GM12865 (cell line): Measurements from ENCODE around the gene GNG4.
A peak's percentile ranks its signal among the peaks of the same experiment; 100 is the strongest.
"Not testable (repeated sequence)": the region's sequence is repeated elsewhere in the genome, so short reads cannot be mapped to it uniquely, and the experiment has no call there.

ENCODE experiments used
- DNase-seq: peaks from one replicate; pipeline ENCODE4 v3.0.0; 2010; ENCODE audit warnings: low read depth
- H3K4me3 ChIP-seq: 2 replicates; pipeline ENCODE4 v1.5.1; 2011; ENCODE audit warnings: mild to moderate bottlenecking, low read depth, low read length, control low read depth
- TF ChIP-seq, protein P1 (sequence below): IDR thresholded peaks from 2 replicates; pipeline ENCODE4 v1.5.1; 2011; ENCODE audit warnings: low read length, control low read depth, low read depth, inconsistent platforms; ENCODE audit not compliant: insufficient read depth; ENCODE audit errors: missing control alignments

Gene GNG4

DNA sequence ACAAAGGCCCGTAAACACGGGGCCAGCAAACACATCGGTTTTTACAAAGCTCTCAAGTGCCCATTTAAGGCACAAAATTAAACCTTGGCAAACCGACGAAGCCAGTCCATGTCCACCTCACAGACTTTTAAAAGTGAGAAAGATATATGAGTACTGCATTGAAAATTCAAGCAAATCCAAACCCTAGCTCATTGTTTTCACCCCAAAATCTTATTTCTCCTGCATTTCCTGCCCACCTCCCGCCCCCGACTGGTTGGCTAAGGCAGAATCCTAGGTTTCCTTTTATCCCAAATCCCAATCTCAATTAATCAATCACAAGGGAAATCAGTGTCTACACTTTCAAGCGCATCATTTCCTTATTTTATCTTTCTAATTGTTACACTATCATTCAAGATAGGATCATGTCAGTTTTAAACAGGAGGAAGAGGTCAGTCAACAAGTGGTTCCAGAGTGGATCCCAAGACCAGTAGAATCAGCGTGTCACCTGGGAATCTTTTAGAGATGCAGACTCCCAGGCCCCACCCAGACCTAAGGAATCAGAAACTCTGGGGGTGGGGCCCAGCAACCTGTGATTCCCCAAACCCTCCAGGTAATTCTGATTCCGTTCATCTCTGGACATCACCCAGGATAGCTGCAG lies 1.7 kb upstream of the GNG4 start:
- H3K4me3 ChIP-seq = no peak overlapping the region
- TF ChIP-seq, protein P1, sequence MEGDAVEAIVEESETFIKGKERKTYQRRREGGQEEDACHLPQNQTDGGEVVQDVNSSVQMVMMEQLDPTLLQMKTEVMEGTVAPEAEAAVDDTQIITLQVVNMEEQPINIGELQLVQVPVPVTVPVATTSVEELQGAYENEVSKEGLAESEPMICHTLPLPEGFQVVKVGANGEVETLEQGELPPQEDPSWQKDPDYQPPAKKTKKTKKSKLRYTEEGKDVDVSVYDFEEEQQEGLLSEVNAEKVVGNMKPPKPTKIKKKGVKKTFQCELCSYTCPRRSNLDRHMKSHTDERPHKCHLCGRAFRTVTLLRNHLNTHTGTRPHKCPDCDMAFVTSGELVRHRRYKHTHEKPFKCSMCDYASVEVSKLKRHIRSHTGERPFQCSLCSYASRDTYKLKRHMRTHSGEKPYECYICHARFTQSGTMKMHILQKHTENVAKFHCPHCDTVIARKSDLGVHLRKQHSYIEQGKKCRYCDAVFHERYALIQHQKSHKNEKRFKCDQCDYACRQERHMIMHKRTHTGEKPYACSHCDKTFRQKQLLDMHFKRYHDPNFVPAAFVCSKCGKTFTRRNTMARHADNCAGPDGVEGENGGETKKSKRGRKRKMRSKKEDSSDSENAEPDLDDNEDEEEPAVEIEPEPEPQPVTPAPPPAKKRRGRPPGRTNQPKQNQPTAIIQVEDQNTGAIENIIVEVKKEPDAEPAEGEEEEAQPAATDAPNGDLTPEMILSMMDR = no peak
- no peak for DNase-seq

DNA sequence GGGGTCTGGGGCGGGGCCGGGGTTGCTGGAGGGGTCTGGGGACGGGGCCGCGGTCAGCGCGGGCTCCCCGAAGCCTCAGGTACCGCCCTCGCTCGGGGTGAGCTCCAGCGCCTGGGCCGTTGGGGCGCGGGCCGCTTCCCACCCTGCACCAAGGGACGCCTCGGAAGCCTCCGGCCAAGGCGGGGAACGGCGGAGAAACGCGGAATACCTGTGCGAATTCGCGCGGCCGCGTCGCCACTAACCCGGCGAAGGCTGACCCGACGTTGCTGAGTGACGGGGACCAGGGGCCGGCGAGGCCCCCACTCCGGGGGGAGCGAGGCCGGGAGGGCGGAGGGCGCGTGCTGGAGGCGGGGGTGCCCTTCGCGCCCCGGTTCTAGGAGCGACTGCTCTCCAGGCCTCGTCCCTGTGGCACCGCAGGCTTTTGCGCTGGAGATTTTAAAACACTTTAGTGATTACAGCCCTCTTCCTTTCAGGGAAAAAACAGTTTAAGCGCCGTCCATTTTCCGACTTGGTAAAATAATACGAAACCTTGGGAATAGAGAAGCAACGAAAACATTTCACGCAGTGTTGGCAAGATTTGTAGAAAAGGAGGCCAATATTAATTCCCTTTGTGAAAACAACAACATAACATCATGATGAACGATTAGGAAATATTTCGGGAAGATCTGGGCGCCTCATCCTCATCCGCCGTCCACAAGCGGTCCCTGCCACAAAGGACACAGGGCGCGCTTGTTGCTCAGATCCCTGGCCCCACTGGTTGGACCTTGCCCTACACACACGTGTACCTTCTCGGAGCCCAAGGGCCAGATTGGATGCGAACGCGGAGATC lies 971 bp upstream of the GNG4 start:
- no peak overlapping the region; the same call in 1 of the 2 replicates for H3K4me3 ChIP-seq
- DNase-seq = no peak

DNA sequence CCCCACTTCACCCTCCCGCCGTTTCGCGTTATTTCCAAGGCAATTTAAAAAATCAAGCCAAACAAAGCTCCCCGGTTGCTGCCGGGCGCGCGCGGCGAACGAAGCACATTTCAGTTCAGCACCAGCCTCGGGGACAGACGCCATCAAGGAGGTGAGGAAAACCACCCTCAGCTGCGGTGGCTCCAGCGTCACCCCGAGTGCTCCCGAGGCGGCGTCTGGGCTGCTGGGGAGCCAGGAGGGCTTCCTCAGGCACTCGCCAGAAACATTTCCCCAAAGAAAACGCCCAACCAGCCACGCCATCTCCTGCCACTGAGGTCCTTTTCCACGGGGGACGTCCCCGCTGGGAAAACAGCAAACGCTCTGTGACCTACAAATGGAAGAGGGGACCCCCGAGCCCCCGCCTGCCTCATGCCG lies 623 bp downstream of the GNG4 start:
- peak overlapping the region; percentile 38 for H3K4me3 ChIP-seq
- peak; percentile 26 for DNase-seq

More for the DNA sequence above, 971 bp upstream of the GNG4 start:
- TF ChIP-seq, protein P1 = no peak

DNA sequence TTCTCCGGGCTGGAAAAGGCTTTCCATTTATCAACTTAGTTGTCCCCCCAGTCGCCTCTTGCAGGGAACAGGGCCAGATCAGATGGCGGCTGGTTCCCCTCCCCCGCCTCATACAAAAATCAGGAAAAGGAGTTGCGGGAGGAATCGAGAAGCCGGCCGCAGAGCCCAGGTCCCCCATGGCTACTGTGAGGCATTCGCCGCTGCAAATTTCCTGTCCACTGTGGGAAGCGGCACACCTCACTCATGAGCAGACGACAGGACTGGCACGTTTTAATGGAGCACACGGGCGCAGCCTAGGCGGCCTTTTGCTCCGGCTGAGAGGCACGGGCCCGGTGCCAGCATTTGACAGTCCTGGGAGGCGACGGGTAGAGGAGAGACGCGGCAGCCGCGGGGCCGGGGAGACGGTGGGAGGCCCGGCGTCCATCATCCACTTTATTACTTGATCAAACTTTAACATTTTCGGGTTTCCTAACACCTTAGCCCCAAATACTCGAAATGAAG lies 1.1 kb downstream of the GNG4 start:
- TF ChIP-seq, protein P1 = no peak
- DNase-seq = no peak
- H3K4me3 ChIP-seq = no peak overlapping the region

More for the DNA sequence above, 623 bp downstream of the GNG4 start:
- TF ChIP-seq, protein P1 = no peak

DNA sequence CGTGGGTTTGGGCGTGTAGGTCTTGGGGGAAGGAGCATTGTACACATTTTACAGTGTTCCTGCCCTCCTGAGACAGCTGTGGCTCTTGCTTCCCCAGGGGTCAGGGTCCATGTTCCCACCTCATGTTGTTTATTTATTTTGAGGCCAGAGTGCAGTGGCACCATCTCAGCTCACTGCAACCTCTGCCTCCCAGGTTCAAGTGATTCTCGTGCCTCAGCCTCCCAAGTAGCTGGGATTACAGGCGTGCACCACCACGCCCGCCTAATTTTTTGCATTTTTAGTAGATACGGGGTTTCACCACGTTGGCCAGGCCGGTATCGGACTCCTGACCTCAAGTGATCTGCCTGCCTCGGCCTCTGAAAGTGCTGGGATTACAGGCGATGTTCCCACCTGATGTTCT lies 2.0 kb downstream of the GNG4 start:
- DNase-seq, H3K4me3 ChIP-seq: not testable (repeated sequence)

DNA sequence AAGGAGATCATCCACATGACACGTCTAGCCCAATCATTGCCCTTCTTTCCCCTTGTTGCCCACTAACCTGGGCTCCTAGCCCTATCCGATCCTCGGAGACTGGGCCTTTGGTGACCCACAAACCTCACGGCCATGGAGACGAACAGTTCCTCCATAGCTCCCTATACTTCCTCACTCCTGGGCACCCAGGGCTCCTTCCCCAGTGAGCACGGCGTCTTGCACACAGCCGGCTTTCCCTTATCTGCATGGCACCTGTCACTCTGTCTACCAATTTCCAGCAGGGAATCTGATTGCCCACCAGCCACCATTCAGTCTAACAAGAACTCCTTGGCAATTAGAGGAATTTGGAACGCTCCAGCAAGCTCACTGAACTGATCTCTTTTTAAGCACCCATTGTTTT lies 3.1 kb downstream of the GNG4 start:
- TF ChIP-seq, protein P1 = no peak
- H3K4me3 ChIP-seq = no peak overlapping the region
- no peak for DNase-seq

DNA sequence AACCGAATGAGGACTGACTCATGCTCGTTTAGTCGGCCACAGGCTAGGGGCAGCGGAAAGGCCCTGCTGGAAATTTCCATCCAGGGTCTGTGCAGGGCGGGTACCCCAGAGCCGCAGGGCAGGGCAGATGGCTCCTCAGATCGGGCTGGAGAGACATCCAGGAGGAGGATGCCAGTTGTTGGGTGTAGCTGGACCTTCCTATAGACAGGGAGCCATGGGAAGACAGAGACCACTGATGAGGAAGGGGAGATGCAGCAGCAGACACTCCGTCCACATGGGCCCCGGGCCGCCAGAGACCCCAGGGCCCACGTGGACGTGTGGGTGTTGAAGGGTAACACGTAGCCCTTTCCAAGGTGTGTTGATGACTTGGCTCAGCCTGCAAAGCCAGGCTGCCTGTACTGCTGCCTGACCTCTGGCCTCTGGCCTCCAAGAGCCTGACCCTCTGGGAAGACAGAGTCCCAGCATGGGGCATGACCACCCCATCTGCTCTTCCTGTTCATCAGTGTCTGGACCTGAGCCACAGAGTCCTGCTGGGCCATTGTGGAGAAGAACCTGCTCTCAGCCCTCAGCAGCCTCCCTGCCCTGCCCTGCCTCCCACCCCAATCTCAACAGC lies 4.8 kb downstream of the GNG4 start:
- TF ChIP-seq, protein P1 = no peak
- no peak overlapping the region for H3K4me3 ChIP-seq
- no peak for DNase-seq
